ENCODE results near the gene KDM5B. TPM values are rescaled to one million over a fixed set of nuclear protein-coding genes. Genes with fewer than 3 reads are reported as not detected.

The KDM5B gene
- polyA plus RNA-seq, 3 donors: 3.4 to 12.5 (median 10.6) TPM

GRCh38 chr1:202835548-202836072 lies 27.4 kb upstream of the KDM5B start:
- no peak overlapping the region for H2AFZ ChIP-seq (ENCODE audit: insufficient read depth, low read depth, low read length, poor library complexity, severe bottlenecking)
- H3K4me3 Mint-ChIP-seq: no peak overlapping the region
- no peaks in the 10 kb centered on the region for H3K27me3 ChIP-seq (ENCODE audit: control insufficient read depth in 2 of 2, insufficient read depth in 2 of 2, low read length in 2 of 2)
- DNase-seq: no peak
- H3K27ac ChIP-seq (ENCODE audit: low read depth in 1 of 2, low read length in 2 of 2): no peak overlapping the region
- H3K9me3 ChIP-seq (replicated peaks in 1 of 2; ENCODE audit: control insufficient read depth in 1 of 2, insufficient read depth in 1 of 2, low read length in 2 of 2): no peaks in the 10 kb centered on the region
- no CpG with 5 or more reads among the region's 3 CpGs for WGBS (ENCODE audit: insufficient coverage)
- no peak overlapping the region for H3K27ac Mint-ChIP-seq
- no peaks in the 10 kb centered on the region for H3K79me2 ChIP-seq (ENCODE audit: insufficient read depth, low read length)
- H4K20me1 ChIP-seq (ENCODE audit: insufficient read depth, low read length): no peaks in the 10 kb centered on the region
- peaks cover 0 to 5% (median 0%) of the 10 kb centered on the region in 7 donors for H3K9me3 Mint-ChIP-seq
- TF ChIP-seq CTCF (IDR thresholded peaks at IDR 0.05): no peak
- H3K9ac ChIP-seq (ENCODE audit: insufficient read depth, low read length, poor library complexity, severe bottlenecking): no peak overlapping the region
- H3K36me3 Mint-ChIP-seq: no peaks in the 10 kb centered on the region
- H3K4me3 ChIP-seq (replicated peaks in 1 of 3; ENCODE audit: low read depth in 2 of 3, low read length in 3 of 3): no peak overlapping the region
- no peak overlapping the region for H3K4me2 ChIP-seq (replicated peaks; ENCODE audit: extremely low read depth, low read length, poor library complexity, severe bottlenecking)
- peaks cover 3 to 7% (median 6%) of the 10 kb centered on the region in 3 donors for H3K27me3 Mint-ChIP-seq (ENCODE audit: low read depth in 3 of 3)
- intact Hi-C loops (cut with micrococcal nuclease): no loop called here
- H3K4me1 ChIP-seq (ENCODE audit: control insufficient read depth in 1 of 2, insufficient read depth in 2 of 2, low read length in 2 of 2): peaks cover 18 to 19% of the 10 kb centered on the region in 2 donors
- peaks cover 30% of the 10 kb centered on the region for H3K4me1 Mint-ChIP-seq
- H3K36me3 ChIP-seq (replicated peaks in 1 of 2; ENCODE audit: control insufficient read depth in 1 of 2, insufficient read depth in 2 of 2, low read length in 2 of 2): no peaks in the 10 kb centered on the region

GRCh38 chr1:202834771-202835547 lies 26.7 kb upstream of the KDM5B start:
- Histone ChIP-seq H3K27me3 (ENCODE audit: control insufficient read depth in 2 of 2, insufficient read depth in 2 of 2, low read length in 2 of 2) (no peaks in the 10 kb centered on the region), H3K9me3 (replicated peaks in 1 of 2; ENCODE audit: control insufficient read depth in 1 of 2, insufficient read depth in 1 of 2, low read length in 2 of 2) (no peaks in the 10 kb centered on the region), H3K4me3 (replicated peaks in 1 of 3; ENCODE audit: low read depth in 2 of 3, low read length in 3 of 3) (no peak overlapping the region), H3K4me2 (replicated peaks; ENCODE audit: extremely low read depth, low read length, poor library complexity, severe bottlenecking) (no peak overlapping the region), H2AFZ (ENCODE audit: insufficient read depth, low read depth, low read length, poor library complexity, severe bottlenecking) (no peak overlapping the region), H3K9ac (ENCODE audit: insufficient read depth, low read length, poor library complexity, severe bottlenecking) (no peak overlapping the region), H3K27ac (ENCODE audit: low read depth in 1 of 2, low read length in 2 of 2) (no peak overlapping the region), H3K36me3 (replicated peaks in 1 of 2; ENCODE audit: control insufficient read depth in 1 of 2, insufficient read depth in 2 of 2, low read length in 2 of 2) (no peaks in the 10 kb centered on the region), H3K79me2 (ENCODE audit: insufficient read depth, low read length) (no peaks in the 10 kb centered on the region), H3K4me1 (ENCODE audit: control insufficient read depth in 1 of 2, insufficient read depth in 2 of 2, low read length in 2 of 2) (peaks cover 14 to 19% of the 10 kb centered on the region in 2 donors), H4K20me1 (ENCODE audit: insufficient read depth, low read length) (no peaks in the 10 kb centered on the region)
- H3K27ac Mint-ChIP-seq: no peak overlapping the region
- H3K4me1 Mint-ChIP-seq: peaks cover 26% of the 10 kb centered on the region
- WGBS (ENCODE audit: insufficient coverage): 94% methylated on average over 4 of the region's 10 CpGs
- no peak overlapping the region for H3K4me3 Mint-ChIP-seq
- H3K27me3 Mint-ChIP-seq (ENCODE audit: low read depth in 3 of 3): peaks cover 3 to 6% (median 5%) of the 10 kb centered on the region in 3 donors
- intact Hi-C loops (cut with micrococcal nuclease): no loop called here
- H3K36me3 Mint-ChIP-seq: no peaks in the 10 kb centered on the region
- H3K9me3 Mint-ChIP-seq: peaks cover 0 to 5% (median 0%) of the 10 kb centered on the region in 7 donors
- TF ChIP-seq CTCF (IDR thresholded peaks at IDR 0.05): no peak
- no peak for DNase-seq

All from CD14-positive monocyte (primary cell).